SU-DHL-6 (cell line): Measurements from ENCODE around the gene PDZD2.

Experiments used
- CTCF ChIP-seq: fragments of 200-600 bp; sonication (generic); IDR thresholded peaks from one replicate; pipeline ENCODE4 v1.5.1; 2017; ENCODE audit warnings: antibody characterized with exemption, mild to moderate bottlenecking, low read length, moderate library complexity; ENCODE audit not compliant: insufficient read depth, poor library complexity, severe bottlenecking
- EZH2phosphoT487 ChIP-seq: fragments of 200-600 bp; sonication (generic), shearing (Covaris generic); conservative IDR thresholded peaks from 2 replicates; pipeline ENCODE4 v1.6.1; 2018; ENCODE audit warnings: mild to moderate bottlenecking, antibody characterized with exemption, low read length, moderate library complexity, mixed read lengths

GRCh38 chr5:31748458-31749172, 109.7 kb downstream of the PDZD2 start:
- no peak for TF ChIP-seq CTCF
- TF ChIP-seq EZH2phosphoT487 = no peak
